MCF 10A (cell line): ENCODE results near the gene ASPSCR1. TPM values are rescaled to one million over a fixed set of nuclear protein-coding genes. Genes with fewer than 3 reads are reported as not detected.

Experiments
- BruUV-seq: library from RNA; stranded (reverse); fragments of 400-500 nt; replicated peaks from 2 replicates; lab custom pipeline; 2021; lab: Mats Ljungman, UMichigan
- CTCF ChIA-PET: fragments of 300-600 bp; sonication (Branson Sonifier 250); formaldehyde crosslinking; extraction: SDS; loops from one replicate; lab custom pipeline; 2021; ENCODE audit warnings: antibody characterized with exemption, inconsistent platforms; lab: Yijun Ruan, JAX
- POLR2A ChIA-PET: fragments of 300-600, 350-650 bp; sonication (Branson Sonifier 250); formaldehyde crosslinking; extraction: SDS; loops from one replicate; lab custom pipeline; 2020; ENCODE audit warnings: antibody characterized with exemption, inconsistent platforms; lab: Yijun Ruan, JAX
- DNase-seq: peaks from one replicate; pipeline ENCODE4 v3.0.0-alpha.2; 2018; ENCODE audit not compliant: unreplicated experiment
- H3K27ac Mint-ChIP-seq: one replicate; pipeline ENCODE4 v1.8.0; 2022; ENCODE audit warnings: mild to moderate bottlenecking, low read depth, mixed read lengths; ENCODE audit not compliant: unreplicated experiment
- H3K27me3 Mint-ChIP-seq: one replicate; pipeline ENCODE4 v1.8.0; 2022; ENCODE audit warnings: mixed read lengths; ENCODE audit not compliant: insufficient read depth, unreplicated experiment
- H3K36me3 Mint-ChIP-seq: one replicate; pipeline ENCODE4 v1.8.0; 2022; ENCODE audit warnings: mild to moderate bottlenecking, moderate library complexity, mixed read lengths; ENCODE audit not compliant: insufficient read depth, unreplicated experiment
- H3K4me1 Mint-ChIP-seq: one replicate; pipeline ENCODE4 v1.8.0; 2022; ENCODE audit warnings: mixed read lengths; ENCODE audit not compliant: insufficient read depth, unreplicated experiment
- H3K4me3 Mint-ChIP-seq: one replicate; pipeline ENCODE4 v1.8.0; 2022; ENCODE audit warnings: mild to moderate bottlenecking, moderate library complexity, mixed read lengths; ENCODE audit not compliant: unreplicated experiment
- H3K9me3 Mint-ChIP-seq: one replicate; pipeline ENCODE4 v1.8.0; 2022; ENCODE audit warnings: mixed read lengths; ENCODE audit not compliant: unreplicated experiment
- intact Hi-C: fragments of 100-400 bp; cut with micrococcal nuclease; formaldehyde crosslinking; loops from 2 replicates; pipeline ENCODE4 v1.14.1; 2022
- total RNA-seq: library from RNA; stranded (reverse); gene quantifications from 2 replicates; pipeline ENCODE4 v1.2.3, GENCODE V29; 2022
- TF ChIP-seq, protein P1 (sequence below): fragments of 200-600 bp; IDR thresholded peaks from one replicate; pipeline ENCODE4 v1.8.0; 2022; ENCODE audit warnings: antibody characterized with exemption, mild to moderate bottlenecking; ENCODE audit not compliant: unreplicated experiment

Gene ASPSCR1
- total RNA-seq, 1 experiment from 2014 or later: 29.7 TPM

DNA sequence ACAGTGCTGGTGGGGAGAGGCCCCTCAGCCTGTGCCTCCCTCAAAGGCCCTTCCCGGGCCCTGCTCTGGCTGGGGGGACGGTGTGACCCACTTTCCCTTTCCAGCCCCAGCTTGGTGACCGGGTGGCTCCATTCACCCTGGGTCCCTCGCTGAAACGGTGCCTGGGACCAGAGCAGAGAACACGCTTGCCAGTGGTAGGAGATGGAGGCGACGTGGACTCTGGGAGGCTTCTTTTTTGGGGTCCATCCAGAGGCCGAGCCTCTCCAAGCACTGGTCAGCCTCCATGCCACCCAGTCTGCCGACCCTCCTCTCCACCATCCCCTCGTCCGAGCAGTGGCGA is 37.5 kb downstream of the ASPSCR1 start:
- TF ChIP-seq, protein P1, sequence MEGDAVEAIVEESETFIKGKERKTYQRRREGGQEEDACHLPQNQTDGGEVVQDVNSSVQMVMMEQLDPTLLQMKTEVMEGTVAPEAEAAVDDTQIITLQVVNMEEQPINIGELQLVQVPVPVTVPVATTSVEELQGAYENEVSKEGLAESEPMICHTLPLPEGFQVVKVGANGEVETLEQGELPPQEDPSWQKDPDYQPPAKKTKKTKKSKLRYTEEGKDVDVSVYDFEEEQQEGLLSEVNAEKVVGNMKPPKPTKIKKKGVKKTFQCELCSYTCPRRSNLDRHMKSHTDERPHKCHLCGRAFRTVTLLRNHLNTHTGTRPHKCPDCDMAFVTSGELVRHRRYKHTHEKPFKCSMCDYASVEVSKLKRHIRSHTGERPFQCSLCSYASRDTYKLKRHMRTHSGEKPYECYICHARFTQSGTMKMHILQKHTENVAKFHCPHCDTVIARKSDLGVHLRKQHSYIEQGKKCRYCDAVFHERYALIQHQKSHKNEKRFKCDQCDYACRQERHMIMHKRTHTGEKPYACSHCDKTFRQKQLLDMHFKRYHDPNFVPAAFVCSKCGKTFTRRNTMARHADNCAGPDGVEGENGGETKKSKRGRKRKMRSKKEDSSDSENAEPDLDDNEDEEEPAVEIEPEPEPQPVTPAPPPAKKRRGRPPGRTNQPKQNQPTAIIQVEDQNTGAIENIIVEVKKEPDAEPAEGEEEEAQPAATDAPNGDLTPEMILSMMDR: no peak
- no peak overlapping the region for H3K4me3 Mint-ChIP-seq
- intact Hi-C loops: no loop called here
- H3K9me3 Mint-ChIP-seq: no peaks in the 10 kb centered on the region
- no TSS peak for BruUV-seq
- no peaks in the 10 kb centered on the region for H3K4me1 Mint-ChIP-seq
- peaks cover 8% of the 10 kb centered on the region for H3K36me3 Mint-ChIP-seq
- DNase-seq: no peak
- no peak overlapping the region for H3K27ac Mint-ChIP-seq
- ChIA-PET CTCF (interaction anchor here (0.6 to 1.5 kb wide), 3 partner anchors 56 to 163 kb away, joined by 3 to 10 read pairs (median 4); no protein-coding TSS in a partner anchor), POLR2A (interaction anchor here (1.1 kb wide), 1 partner anchor 23 kb away, joined by 3 read pairs; no protein-coding TSS in a partner anchor)
- H3K27me3 Mint-ChIP-seq: no peaks in the 10 kb centered on the region

DNA sequence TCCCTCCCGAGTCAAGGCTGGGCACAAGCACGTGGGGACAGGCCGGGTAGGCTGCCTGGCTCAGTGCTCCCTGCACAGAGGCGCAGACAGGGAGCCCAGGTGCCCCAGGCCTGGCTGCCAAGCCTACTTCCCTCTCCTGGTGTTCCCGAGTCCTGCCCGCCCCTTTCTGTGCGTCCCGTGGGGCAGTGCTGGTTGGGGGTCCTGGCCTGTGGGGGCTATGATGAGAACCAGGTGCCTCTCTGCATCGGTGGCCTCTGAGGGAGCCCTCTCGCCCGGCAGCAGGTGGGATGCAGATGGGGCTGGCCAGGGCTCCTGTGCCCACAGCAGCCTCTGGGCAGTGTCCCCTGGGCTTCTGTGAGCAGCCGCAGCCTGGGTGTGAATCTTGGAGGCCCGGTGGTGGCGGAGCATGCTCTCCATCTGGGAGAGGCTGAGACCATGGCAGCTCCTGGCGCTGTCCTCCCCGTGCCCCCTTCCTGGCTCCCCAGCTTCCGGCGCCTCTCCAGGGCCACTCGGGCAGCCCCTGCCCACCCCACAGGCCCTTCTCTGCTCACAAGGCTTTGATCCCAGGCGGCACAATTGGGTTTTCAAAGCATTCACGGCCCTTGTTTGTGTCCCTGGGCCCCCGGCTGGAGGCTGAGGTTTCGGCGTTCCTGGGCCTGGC is 38.0 kb downstream of the ASPSCR1 start:
- Mint-ChIP-seq H3K9me3 (no peaks in the 10 kb centered on the region), H3K4me3 (no peak overlapping the region), H3K36me3 (peaks cover 5% of the 10 kb centered on the region), H3K4me1 (peaks cover 1% of the 10 kb centered on the region), H3K27ac (no peak overlapping the region), H3K27me3 (no peaks in the 10 kb centered on the region)
- TF ChIP-seq, protein P1: no peak
- intact Hi-C loops: no loop called here
- CTCF ChIA-PET: interaction anchor here (1.5 kb wide), 1 partner anchor 56 kb away, joined by 10 read pairs; no protein-coding TSS in a partner anchor
- no TSS peak for BruUV-seq
- no peak for DNase-seq
- POLR2A ChIA-PET: interaction anchor here (1.1 kb wide), 1 partner anchor 24 kb away, joined by 3 read pairs; no protein-coding TSS in a partner anchor

DNA sequence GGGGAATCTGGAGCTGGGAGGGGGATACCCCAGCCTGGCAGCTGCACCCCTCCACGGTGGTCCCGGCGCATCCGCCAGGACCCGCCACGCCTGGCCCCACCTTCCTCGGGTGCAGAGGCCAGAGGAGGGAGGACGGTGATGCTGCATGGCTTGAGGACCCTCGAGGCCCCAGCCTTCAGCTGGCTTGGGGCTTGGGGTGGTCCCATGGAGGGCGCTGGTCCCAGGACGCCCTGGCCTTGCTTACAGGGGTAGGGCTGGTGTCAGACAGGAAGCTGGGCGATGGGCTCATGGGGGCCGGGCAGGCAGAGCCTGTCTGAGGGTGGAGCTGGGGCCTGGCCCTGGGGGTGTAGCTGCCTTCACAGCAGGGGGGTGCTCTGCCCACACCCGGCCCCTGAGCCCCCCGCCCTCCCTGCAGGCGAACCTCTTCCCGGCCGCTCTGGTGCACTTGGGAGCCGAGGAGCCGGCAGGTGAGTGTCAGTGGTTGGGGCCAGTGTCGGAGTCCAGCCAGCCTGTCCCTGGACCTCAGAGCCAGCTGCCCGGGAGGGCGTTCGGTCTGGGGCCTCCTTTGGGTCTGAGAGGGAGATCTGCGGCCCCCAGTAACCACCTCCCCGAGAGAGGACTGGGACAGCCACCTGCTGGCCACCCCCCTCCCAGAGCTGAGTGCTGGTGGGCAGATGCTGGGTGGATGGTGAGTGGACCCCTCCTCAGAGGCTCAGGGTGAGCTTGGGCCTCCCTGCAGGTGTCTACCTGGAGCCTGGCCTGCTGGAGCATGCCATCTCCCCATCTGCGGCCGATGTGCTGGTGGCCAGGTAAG is 38.8 kb downstream of the ASPSCR1 start:
- TF ChIP-seq, protein P1: no peak
- Mint-ChIP-seq H3K4me1 (peaks cover 6% of the 10 kb centered on the region), H3K36me3 (peaks cover 5% of the 10 kb centered on the region), H3K27ac (no peak overlapping the region), H3K9me3 (no peaks in the 10 kb centered on the region), H3K27me3 (no peaks in the 10 kb centered on the region), H3K4me3 (no peak overlapping the region)
- ChIA-PET CTCF (interaction anchor here (0.7 to 1.5 kb wide), 3 partner anchors 13 to 57 kb away, joined by 4 to 10 read pairs (median 4); partner anchors contain the start of gene NOTUM), POLR2A (interaction anchor here (1.4 kb wide), 1 partner anchor 25 kb away, joined by 4 read pairs; no protein-coding TSS in a partner anchor)
- BruUV-seq: no TSS peak
- intact Hi-C loops: no loop called here
- DNase-seq: no peak
